HG03354 (cell line): ENCODE data around the gene ADSS2.
"Not testable (repeated sequence)": the region's sequence is repeated elsewhere in the genome, so short reads cannot be mapped to it uniquely, and the experiment has no call there.

Experiments used
- ATAC-seq: cut with Tn5 transposase; IDR thresholded peaks from one replicate; pipeline ENCODE4 v1.9.1; 2021; ENCODE audit warnings: mild to moderate bottlenecking; ENCODE audit not compliant: unreplicated experiment, poor library complexity, severe bottlenecking

The ADSS2 gene

DNA sequence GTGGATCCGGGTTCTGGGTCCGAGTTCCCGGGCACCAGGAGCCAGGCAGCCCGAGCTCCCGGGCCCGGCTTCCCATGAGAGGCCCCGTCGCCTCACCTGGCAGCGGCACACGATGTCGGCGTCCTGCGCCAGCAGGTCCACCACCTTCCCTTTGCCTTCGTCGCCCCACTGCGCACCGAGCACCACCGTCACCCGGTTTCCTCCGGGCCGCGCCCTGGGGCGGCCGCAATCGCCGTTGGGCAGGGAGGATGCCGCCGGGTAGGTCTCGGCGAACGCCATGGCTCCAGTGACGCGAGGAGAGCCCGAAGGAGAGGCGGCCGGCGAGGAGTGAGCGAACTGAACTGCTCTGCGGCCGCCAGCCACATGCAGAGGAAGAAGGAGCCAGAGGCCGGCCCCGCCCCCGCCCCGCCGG, at the start of gene ADSS2:
Gene ADSS2, minus strand, starts transcription at position 371 of the 412 bp plus-strand sequence. Its CDS starts 92 bp downstream, at position 279.
- ATAC-seq: no peak

DNA sequence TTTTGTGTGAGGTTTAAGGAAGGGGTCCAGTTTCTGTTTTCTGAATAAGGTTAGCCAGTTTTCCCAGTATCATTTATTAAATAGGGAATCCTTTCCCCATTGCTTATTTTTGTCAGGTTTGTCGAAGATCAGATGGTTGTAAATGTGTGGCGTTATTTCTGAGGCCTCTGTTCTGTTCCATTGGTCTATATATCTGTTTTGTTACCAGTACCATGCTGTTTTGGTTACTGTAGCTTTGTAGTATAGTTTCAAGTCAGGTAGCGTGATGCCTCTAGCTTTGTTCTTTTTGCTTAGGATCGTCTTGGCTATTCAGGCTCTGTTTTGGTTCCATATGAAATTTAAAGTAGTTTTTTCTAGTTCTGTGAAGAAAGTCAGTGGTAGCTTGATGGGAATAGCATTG, 48.8 kb upstream of the ADSS2 start:
- not testable (repeated sequence) for ATAC-seq

DNA sequence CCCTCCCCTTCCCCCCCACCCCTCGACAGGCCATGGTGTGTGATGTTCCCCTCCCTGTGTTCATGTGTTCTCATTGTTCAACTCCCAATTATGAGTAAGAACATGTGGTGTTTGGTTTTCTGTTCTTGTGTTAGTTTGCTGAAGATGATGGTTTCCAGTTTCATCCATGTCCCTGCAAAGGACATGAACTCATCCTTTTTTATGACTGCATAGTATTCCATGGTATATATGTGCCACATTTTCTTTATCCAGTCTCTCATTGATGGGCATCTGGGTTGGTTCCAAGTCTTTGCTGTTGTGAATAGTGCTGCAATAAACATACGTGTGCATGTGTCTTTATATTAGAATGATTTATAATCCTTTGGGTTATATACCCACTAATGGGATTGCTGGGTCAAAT, 47.8 kb upstream of the ADSS2 start:
- ATAC-seq: not testable (repeated sequence)

DNA sequence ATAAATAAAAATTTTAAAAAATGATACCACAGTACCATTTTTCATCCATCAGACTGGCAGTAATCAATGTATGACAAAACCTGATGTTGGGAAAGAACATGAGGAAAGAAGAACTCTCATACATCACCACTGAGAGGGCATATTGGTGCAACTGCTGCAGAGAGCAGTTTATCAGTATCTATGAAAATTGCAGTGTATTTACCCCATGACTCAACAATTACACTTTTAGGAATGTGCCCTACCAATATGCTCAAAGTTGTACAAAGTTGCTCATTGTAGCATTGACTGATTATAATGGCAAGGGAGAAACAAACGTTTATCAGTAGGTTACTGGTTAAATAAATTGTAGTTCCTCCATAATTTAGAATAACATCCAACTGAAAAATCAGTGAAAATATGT, 46.1 kb upstream of the ADSS2 start:
- no peak for ATAC-seq

DNA sequence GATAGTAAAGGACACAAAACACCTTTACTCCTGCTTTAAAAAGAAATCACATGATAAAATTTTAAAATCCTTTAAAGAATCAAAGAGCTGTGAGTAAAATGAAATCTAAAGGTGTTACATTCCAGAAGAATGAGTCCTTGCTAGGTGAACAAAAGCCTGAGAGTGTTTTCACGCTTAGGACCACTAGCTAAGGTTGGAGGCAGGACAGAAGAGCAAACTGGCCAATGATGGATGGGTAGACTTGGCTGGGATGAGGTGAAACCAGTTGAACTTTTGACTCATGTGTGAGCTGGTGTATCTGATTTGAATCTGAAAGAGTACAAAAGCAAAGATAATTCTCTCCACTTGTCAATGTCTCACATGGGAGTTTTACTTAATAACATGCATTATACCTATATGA, 44.5 kb upstream of the ADSS2 start:
- ATAC-seq: no peak

DNA sequence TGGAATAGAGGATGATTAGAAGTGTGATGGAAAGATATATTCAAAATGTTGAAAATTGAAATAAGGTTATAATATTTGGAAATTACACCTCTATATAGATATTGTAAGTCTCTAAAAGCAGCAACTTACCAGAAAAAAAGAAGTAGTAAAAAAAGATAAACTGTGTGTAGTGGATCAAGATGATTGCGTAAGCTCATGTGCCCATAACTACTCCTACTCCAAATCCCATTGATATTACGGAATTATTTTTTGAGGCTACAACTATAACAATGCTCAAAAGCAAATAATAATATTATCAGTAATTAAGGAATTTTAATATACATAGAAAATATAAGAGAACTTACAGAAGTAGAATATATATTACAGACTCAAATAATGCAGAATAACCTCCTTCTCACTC, 42.9 kb upstream of the ADSS2 start:
- no peak for ATAC-seq

DNA sequence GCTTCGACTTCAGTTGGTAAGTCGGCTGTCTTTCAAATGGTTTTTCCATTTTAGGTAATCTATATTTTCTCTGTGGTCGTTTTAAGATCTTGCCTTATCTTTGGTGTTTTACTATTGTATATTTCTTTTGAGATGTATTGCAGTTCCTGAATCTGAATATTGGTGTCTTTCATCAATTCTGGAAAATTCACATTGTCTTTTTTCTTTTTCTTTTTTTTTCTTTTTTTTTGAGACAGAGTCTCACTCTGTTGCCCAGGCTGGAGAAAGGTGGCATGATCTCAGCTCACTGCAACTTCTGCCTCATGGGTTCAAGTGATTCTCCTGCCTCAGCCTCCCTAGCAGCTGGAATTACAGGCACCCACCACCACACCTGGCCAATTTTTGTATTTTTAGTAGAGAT, 33.3 kb upstream of the ADSS2 start:
- ATAC-seq: not testable (repeated sequence)

DNA sequence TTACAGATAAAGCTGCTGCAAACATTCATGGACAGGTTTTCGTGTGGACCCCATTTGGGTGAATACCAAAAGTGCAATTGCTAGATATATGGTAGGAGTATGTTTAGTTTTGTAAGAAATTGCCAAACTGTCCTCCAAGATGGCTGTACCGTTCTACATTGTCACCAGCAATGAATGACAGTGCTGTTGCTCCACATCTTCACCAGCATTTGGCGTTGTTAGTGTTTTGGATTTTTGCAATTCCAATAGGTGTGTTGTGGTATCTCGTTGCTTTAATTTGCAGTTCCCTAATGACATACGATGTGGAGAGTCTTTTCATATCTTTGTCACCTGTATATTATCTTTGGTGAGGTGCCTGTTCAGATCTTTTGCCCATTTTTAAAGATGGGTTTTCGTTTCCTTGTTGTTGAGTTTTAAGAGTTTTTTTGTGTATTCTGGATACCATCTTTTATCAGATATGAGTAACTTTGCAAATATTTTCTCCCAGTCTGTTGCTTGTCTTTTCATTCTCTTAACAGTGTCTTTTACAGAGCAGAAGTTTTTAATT, 21.4 kb upstream of the ADSS2 start:
- no peak for ATAC-seq

DNA sequence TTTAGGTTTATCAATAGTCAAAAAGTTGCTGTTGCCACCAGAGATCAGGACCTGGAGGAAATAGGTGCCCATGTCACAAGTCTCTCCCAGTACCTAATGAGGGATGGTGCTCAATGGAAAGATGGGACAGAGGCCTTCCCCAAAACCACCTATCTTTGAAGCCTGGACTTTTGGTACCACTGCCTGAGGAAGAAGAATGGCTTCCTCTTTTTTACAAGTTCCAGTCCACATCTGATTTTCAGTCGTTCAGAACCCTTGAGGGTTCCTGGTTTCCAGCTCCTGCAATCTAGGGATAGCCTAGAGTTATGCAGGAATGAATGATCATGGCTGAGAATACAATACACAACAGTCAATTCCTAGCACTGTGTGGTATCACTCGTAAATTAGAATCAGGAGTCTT, 15.0 kb upstream of the ADSS2 start:
- ATAC-seq: no peak

DNA sequence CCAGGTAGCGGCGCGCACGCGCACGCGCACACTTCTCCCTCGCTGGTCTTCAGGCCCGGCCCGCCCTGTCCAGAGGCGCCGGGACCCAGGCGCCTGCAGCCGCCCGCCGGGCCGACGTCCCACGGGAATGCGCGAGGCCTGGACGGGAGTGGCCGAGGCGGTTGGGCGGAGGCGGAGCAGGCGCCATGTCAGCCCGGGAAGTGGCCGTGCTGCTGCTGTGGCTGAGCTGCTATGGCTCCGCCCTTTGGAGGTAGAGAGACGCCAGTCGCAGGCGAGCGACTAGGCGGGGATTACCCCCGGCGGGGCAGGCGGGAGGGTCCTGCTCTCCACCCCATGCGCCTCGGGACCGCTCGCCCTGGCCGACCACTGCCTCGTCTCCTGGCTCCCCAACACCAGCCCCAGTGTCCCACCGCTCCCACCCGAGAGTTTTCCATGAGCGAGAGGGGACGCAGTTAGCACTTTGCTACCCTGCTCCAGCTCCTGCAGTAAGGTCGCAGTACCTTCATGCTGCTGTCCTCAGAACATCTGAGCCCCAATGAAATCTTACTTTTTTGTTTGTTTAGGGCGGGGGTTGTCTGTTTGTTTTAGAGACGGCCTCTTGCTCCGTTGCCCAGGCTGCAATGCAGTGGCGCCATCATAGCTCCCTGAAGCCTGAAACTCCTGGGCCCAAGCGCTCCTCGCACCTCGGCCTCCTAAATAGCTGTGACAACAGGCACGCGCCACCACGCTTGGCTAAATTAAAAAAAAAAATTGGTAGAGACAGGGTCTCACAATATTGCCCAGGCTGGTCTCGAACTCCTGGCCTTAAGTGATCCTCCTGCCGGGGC, 9.7 kb upstream of the ADSS2 start, which contains the start of gene CATSPERE:
Gene CATSPERE, plus strand, starts transcription at position 29 of the 827 bp plus-strand sequence. Its CDS starts 157 bp downstream, at position 186.
- peak; percentile 98 for ATAC-seq

DNA sequence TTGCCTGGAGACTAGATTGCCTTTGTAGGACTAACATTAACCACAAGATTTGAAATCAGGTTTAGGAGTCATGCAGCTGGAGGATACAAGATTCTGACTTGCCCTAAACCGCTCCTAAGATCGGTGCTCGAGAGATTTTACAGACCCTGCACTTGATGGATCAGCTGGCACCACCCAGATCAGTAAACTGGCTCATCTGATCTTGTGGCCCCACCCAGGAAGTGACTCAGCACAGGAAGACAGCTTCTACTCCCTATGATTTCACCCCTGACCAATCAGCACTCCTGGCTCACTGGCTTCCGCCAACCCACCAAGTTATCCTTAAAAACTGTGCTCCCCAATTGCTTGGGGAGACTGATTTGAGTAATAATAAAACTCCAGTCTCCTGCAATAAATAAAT, 8.5 kb upstream of the ADSS2 start:
- no peak for ATAC-seq

DNA sequence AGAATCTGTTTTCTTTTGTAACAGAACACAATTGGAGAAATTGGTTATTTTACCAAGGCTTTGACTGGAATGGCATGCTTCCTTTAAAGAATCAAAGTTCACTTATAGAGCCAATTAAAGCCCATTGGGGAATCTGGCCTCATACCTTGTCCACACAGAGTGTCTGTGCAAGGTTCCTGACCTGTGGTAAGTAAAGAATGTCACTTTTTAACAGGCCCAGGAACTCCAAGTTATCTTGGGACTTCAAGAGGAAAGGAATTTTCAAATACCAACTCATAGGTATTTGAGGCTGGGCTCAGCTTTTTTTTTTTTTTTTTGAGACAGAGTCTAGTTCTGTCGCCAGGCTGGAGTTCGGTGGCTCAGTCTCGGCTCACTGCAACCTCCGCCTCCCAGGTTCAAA, 7.1 kb upstream of the ADSS2 start:
- no peak for ATAC-seq

DNA sequence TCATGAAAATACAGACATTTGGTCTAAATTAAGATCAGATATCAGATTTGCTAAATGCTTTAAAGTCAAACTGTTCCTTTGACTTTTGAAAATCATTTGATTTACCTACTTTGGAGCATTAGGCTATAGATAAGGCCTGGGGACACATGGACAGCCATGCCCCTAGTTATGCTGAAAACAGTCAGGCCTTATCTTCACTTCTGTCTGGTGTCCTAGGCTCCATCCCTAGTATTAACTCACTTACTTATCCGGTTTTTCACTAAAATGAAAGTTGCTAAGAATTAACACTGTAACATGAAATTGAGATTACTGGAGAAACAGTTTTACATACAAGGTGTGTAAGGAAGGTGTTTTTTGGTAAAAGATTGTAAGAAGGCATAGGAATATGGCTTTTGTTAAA, 4.9 kb upstream of the ADSS2 start:
- no peak for ATAC-seq

DNA sequence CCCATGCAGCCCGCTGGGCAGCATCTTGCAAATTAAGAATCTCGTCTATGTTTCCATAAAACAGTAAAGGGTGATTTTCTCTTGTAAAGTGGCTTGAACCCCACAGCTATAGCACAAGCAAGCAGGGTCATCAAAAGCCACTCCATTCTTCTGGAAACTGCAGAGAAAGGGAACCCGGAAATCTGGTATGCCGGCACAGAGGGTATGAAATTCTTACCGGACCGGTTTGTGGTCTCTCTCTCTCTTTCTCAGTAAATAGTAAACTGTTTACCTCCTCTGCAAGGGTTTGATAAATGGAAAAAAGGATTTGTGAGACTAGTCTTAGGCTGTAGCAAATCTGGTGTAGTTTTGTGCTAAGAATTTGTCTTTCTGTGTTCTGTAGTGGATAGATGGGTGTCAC, 2.7 kb upstream of the ADSS2 start:
- ATAC-seq: no peak

DNA sequence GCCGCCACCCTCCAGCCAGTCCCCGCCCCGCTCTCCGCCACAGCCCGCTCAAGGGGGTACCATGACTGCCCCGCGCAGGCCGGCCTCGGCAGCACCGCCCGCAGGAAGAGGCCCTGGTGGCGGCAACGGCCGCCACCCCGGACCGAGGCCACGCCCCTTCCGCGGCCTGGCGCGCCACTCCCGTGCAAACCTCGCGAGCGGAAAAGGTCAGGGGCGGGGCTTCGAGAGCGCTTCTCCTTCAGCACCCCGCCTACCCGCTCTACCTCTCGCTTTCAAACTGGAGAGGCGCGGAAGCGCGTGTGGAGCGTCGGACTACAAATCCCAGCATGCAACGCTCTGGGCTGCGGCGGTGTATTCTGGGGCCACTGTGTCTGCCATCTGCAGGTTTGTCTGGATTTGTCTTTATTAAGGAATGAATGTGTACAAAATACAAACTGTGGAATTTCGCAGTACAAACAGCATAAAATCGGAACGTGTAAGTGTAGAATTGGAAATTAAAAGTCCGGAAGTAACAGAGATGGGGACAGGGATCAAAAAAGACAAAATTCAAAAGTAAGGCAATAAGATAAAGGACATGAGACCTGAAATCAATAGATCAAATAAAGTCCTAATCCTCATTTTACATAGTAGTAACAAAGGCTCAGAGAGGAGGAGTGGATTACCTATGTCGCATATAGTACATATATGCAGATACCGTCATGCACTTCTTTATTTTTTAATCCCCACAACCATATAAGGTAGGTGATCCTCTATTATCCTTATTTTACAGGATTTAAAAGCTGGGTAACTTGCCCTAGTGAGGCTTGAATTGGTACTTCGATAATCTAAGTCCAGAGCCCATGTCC, 464 bp upstream of the ADSS2 start:
- ATAC-seq: peak; percentile 93

DNA sequence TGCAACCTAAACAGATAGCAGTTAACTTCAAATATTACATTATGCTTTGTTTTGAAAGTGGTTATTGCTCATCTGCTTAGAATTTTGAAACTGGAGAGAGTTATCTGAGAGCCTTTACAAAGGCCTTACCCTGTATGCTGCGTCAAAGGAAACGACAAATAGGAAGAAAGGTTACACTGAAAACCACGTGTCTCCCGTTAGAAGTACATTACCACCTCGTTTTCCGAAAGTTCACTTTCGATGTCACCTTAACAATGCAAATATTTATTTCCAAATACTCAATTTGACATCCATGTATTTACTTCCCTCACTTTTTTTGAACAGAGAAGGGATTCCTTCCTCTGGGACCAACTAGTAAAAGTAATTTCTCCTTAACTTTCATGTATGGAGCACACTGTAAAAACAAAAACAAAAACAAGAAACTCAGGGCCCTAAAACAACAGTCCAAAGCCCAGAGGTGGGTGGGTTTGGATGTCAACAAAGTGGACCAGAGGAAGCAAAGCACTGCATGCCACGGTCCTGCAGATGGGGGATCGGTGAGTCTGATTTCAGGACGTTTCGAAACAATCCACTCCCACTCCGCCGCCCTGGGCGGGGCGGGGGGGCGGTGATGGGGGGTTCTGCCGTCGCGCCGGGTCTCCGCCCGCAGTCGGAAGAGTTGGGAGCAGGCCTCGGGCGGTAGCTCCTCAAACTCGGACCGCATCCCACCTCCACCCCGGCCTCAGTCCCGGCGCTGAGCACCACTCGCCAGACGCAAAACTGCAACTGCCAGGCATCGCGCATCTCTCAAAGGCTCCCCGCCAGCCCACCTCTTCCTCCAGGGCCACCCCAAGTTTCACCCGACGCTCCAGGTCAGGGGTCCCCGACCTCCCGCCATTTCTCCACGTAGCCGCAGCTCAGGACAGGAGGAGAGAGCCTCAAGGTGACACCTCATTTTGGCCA, 841 bp downstream of the ADSS2 start:
- peak; percentile 21 for ATAC-seq

DNA sequence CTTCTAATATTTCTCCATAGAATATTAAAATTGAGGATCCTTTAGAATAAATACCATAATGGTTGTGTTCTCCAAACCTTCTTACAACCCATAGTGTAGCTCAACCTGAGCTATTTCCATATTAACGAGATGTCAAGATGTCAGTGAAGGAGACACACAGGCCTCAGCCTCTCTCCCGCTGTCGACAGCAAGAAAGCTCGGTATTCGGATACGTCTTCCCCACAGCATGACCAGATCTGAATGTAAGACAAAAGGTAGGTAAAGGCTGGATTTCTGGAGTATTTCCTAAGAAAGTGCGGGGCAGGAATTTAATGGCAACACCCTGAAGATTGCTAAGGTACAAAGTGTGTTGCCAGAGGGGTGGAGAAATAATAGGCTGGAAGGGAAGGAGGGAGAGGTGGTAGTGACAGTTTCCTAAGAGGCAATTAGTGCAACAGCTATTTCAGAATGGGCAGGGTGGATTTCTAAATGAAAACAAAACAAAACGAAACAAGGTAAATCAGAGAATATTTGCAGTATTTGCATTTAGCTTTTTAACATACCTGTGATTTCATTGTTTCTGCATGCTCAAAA, 1.7 kb downstream of the ADSS2 start:
- no peak for ATAC-seq

DNA sequence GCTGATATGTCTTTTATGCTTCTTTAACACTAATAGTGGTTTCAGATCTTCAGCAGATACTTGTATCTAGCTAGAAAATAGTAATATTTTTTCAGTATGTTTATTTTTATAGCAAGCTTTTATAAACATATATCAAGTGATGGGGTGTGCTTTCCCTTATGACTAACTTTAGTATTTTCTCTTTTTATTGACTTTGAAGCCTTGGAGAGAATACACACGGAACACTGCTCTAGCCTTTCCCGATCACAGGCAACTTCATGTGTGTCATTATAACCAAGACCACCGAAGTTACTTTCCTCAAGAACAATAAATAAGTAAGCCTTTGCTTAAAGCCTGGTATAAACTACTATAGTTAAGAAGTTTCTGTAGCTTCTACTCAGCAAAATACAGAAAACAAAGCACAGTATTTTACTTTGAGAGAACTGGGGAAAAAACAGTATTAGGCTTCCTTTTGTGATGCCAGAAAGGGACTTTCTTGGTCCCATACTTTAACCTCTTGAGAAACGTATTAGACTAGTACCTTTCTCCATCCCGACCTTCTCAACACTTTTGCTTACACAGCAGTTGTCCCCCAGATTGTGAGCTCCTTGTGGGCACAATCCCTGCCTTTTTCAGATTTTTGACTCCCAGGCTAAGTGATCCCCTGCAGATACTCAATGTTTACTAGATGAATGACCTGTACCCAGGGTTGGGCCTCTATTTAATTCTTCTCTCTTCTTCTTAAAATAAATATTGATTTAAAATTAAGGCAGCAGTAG, 3.3 kb downstream of the ADSS2 start:
- no peak for ATAC-seq
